Parathyroid adenoma (tissue), 2 donors: ENCODE data around the gene MANF.

Experiments used
- H2AFZ ChIP-seq: fragments of 300-600 bp; sonication (generic); one replicate; pipeline ENCODE4 v1.7.0; 2017; ENCODE audit warnings: antibody characterized with exemption, mild to moderate bottlenecking
- H3K27ac ChIP-seq: fragments of 300-600 bp; sonication (generic); one replicate; pipeline ENCODE4 v1.7.0; 2017
- H3K27me3 ChIP-seq: fragments of 300-600 bp; sonication (generic); one replicate; pipeline ENCODE4 v1.7.0; 2017; ENCODE audit warnings: low read length; ENCODE audit not compliant: control insufficient read depth, insufficient read depth
- H3K36me3 ChIP-seq: fragments of 300-600 bp; sonication (generic); one replicate; pipeline ENCODE4 v1.7.0; 2017; ENCODE audit warnings: low read length; ENCODE audit not compliant: control insufficient read depth, insufficient read depth
- H3K4me1 ChIP-seq: fragments of 300-600 bp; sonication (generic); one replicate; pipeline ENCODE4 v1.7.0; 2017; ENCODE audit warnings: control low read depth
- H3K4me2 ChIP-seq: fragments of 300-600 bp; sonication (generic); one replicate; pipeline ENCODE4 v1.7.0; 2017; ENCODE audit warnings: low read length
- H3K4me3 ChIP-seq: fragments of 300-600 bp; sonication (generic); one replicate; pipeline ENCODE4 v1.7.0; 2017; ENCODE audit warnings: low read depth, low read length
- H3K79me2 ChIP-seq: fragments of 300-600 bp; sonication (generic); one replicate; pipeline ENCODE4 v1.7.0; 2017; ENCODE audit warnings: control low read depth
- H3K9ac ChIP-seq: fragments of 300-600 bp; sonication (generic); one replicate; pipeline ENCODE4 v1.7.0; 2017; ENCODE audit warnings: mild to moderate bottlenecking
- H3K9me3 ChIP-seq: fragments of 300-600 bp; sonication (generic); one replicate; pipeline ENCODE4 v1.7.0; 2017; ENCODE audit warnings: low read length; ENCODE audit not compliant: control insufficient read depth
- TF ChIP-seq, protein P1 (sequence below): fragments of 300-600 bp; sonication (generic); IDR thresholded peaks from one replicate; pipeline ENCODE4 v1.7.0; 2017; ENCODE audit warnings: antibody characterized with exemption, mild to moderate bottlenecking
- donor health status: primary hyperparathyroidism.

MANF gene

DNA sequence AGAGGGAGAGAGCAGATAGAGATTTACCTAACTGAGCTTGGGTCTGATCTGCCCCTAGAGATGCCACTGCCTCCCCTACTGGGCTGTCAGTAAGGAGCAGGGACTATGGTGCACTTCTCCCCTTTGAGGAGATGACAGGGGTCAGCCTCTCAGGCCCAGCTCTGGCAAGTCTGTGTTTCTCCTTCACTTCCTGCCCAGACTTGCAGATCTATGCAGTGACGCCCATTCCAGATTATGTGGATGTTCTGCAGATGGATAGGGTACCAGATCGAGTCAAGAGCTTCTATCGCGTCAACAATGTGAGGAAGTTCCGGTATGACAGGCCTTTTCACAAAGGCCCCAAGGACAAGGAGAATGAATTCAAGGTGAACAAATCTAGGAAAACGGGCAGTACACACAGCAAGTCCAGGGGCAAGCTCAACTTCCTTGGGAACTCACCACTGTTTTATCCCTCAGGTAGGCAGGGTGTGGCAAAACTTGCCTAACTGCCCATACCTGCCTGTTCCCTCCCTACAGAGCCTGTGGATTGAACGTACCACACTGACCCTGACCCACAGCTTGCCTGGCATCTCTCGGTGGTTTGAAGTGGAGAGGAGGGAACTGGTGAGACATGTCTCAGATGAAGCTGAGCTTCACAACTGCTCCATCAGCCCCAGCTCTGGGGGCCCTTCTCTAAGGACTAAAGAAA, 29.1 kb upstream of the MANF start:
- H3K4me3 ChIP-seq = no peak overlapping the region
- H3K36me3 ChIP-seq = no peaks in the 10 kb centered on the region
- H3K9me3 ChIP-seq = no peaks in the 10 kb centered on the region
- no peak overlapping the region for H3K4me2 ChIP-seq
- H3K27ac ChIP-seq = no peak overlapping the region
- no peaks in the 10 kb centered on the region for H3K27me3 ChIP-seq
- peaks cover 11% of the 10 kb centered on the region for H3K4me1 ChIP-seq
- H2AFZ ChIP-seq = no peak overlapping the region
- no peak overlapping the region for H3K9ac ChIP-seq
- TF ChIP-seq, protein P1, sequence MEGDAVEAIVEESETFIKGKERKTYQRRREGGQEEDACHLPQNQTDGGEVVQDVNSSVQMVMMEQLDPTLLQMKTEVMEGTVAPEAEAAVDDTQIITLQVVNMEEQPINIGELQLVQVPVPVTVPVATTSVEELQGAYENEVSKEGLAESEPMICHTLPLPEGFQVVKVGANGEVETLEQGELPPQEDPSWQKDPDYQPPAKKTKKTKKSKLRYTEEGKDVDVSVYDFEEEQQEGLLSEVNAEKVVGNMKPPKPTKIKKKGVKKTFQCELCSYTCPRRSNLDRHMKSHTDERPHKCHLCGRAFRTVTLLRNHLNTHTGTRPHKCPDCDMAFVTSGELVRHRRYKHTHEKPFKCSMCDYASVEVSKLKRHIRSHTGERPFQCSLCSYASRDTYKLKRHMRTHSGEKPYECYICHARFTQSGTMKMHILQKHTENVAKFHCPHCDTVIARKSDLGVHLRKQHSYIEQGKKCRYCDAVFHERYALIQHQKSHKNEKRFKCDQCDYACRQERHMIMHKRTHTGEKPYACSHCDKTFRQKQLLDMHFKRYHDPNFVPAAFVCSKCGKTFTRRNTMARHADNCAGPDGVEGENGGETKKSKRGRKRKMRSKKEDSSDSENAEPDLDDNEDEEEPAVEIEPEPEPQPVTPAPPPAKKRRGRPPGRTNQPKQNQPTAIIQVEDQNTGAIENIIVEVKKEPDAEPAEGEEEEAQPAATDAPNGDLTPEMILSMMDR = no peak
- H3K79me2 ChIP-seq = no peaks in the 10 kb centered on the region

DNA sequence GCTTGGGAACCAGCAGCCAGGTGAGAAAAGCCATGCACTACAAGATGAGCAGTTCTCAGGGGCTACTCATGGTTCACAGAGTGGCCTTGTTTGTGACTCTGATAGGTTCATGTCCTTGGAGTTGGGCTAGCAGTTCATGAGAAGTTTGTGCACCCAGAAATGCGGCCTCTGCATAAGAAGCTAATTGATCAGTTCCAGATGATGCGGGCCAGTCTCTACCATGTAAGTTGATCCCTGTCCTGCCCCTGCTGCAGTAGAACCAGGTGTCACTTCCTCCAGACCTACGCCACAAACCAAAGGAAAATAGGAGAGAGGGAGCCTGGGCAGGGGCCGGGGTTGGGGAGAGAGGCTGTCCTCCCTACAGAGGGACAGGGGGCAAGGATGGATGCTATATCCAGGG, 27.2 kb upstream of the MANF start:
- TF ChIP-seq, protein P1 = no peak
- H3K36me3 ChIP-seq = no peaks in the 10 kb centered on the region

DNA sequence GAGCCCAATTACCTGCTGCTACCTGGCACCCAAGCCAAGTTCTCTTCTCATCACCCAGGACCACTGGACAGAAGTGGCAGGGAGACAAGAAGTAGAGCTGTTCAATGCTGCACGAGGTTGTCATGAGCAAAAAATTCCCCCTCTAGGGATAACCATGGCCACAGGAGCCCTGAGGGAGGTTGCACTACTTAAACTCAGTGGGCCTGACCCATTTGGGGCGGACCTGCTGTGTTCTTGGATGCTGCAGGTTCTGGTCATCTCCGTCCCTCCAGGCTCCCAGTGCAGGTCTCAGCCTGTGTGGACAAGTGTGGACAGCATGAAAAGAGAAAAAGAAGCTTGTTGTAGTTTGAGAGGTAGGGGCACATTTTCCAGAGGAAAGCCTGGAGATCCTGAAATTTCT, 26.1 kb upstream of the MANF start:
- no peaks in the 10 kb centered on the region for H3K36me3 ChIP-seq
- no peak overlapping the region for H3K27ac ChIP-seq

More for the DNA sequence above, 27.2 kb upstream of the MANF start:
- Histone ChIP-seq H3K4me3 (no peak overlapping the region), H3K27ac (no peak overlapping the region), H3K4me1 (peaks cover 7% of the 10 kb centered on the region), H3K9ac (no peak overlapping the region), H2AFZ (no peak overlapping the region), H3K79me2 (no peaks in the 10 kb centered on the region), H3K9me3 (no peaks in the 10 kb centered on the region), H3K4me2 (no peak overlapping the region), H3K27me3 (no peaks in the 10 kb centered on the region)

DNA sequence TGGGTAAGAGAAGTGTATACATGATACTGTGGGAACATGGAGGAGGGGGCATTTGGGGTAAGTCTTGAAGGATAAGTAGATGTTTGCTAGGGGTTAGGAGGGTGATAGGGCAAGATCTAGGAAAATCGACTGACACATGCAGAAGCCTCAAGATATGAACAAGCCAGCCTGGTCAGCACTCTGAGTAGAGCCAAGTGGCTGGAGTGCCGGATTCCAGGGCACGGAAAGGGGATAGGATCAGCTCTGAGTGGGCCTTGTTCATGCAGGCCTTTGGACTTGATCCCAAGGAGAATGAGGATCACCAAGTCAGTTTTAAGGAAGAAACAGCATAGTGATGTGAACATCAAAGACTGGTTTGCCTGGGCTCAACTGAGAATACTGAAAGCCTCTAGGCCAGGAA, 24.3 kb upstream of the MANF start:
- Histone ChIP-seq H2AFZ (no peak overlapping the region), H3K4me1 (no peaks in the 10 kb centered on the region), H3K9ac (no peak overlapping the region), H3K79me2 (no peaks in the 10 kb centered on the region), H3K9me3 (no peaks in the 10 kb centered on the region), H3K27me3 (no peaks in the 10 kb centered on the region), H3K27ac (no peak overlapping the region), H3K4me3 (no peak overlapping the region), H3K36me3 (no peaks in the 10 kb centered on the region), H3K4me2 (no peak overlapping the region)
- TF ChIP-seq, protein P1 = no peak

More for the DNA sequence above, 26.1 kb upstream of the MANF start:
- Histone ChIP-seq H3K9me3 (no peaks in the 10 kb centered on the region), H3K4me3 (no peak overlapping the region), H3K9ac (no peak overlapping the region), H3K4me1 (no peaks in the 10 kb centered on the region), H3K4me2 (no peak overlapping the region), H3K27me3 (no peaks in the 10 kb centered on the region), H2AFZ (no peak overlapping the region), H3K79me2 (no peaks in the 10 kb centered on the region)
- TF ChIP-seq, protein P1 = no peak

DNA sequence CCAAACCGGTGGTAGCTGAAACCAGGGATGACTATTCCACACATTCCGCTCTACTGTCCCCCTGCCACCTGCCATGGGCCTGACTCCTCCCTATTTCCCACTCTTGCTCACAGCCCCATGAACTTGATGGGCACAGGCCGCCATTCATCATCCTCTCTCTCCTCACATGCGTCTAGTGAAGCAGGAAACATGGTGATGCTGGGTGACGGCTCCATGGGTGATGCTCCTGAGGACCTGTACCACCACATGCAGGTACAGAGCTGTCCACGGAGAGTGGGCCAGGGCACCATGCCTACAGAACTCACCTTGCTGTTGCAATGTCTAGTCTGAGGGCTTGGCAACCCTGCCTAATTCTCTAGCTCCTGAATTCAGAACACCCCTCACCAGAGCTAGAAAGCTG, 23.3 kb upstream of the MANF start:
- H3K4me3 ChIP-seq = no peak overlapping the region
- no peak overlapping the region for H3K9ac ChIP-seq
- H3K4me1 ChIP-seq = no peaks in the 10 kb centered on the region
- no peaks in the 10 kb centered on the region for H3K79me2 ChIP-seq
- no peak overlapping the region for H2AFZ ChIP-seq
- no peak overlapping the region for H3K27ac ChIP-seq
- H3K36me3 ChIP-seq = no peaks in the 10 kb centered on the region
- H3K27me3 ChIP-seq = no peaks in the 10 kb centered on the region
- no peak overlapping the region for H3K4me2 ChIP-seq
- TF ChIP-seq, protein P1 = no peak
- no peaks in the 10 kb centered on the region for H3K9me3 ChIP-seq
